H1 (cell line): Measurements from ENCODE around the gene RIMS3. TPM values are rescaled to one million over a fixed set of nuclear protein-coding genes. Genes with fewer than 3 reads are reported as not detected.

Source experiments
- CTCF ChIA-PET: fragments of 300-600 bp; sonication (Branson Sonifier 250); formaldehyde crosslinking; loops from one replicate; lab custom pipeline; 2021; ENCODE audit not compliant: partially characterized antibody; lab: Charles Lee
- POLR2A ChIA-PET: fragments of 300-600 bp; sonication (Branson Sonifier 250); formaldehyde crosslinking; loops from one replicate; lab custom pipeline; 2021; ENCODE audit warnings: inconsistent platforms; ENCODE audit not compliant: partially characterized antibody; lab: Charles Lee
- DNase-seq, 2 experiments: peaks; one replicate each; pipeline versions ENCODE4 v3.0.0 to v3.0.0-alpha.2; 2010 to 2022; ENCODE audit warnings: low spot score in 2 of 2, low read depth in 1 of 2, mixed read lengths in 1 of 2
- FAIRE-seq: peaks from 2 replicates; lab custom pipeline; 2011; peaks lifted over from hg19 to GRCh38; lab: Jason Lieb, UNC
- H2AFZ ChIP-seq: 2 replicates; pipeline ENCODE4 v1.8.1; 2012; ENCODE audit warnings: low read length, inconsistent platforms
- H2AK5ac ChIP-seq: 2 replicates; pipeline ENCODE4 v1.6.1; 2013; ENCODE audit warnings: low read depth, low read length
- H2BK120ac ChIP-seq: replicated peaks from 2 replicates; pipeline ENCODE3; 2013; ENCODE audit warnings: low read depth, low read length, inconsistent platforms
- H2BK12ac ChIP-seq: 2 replicates; pipeline ENCODE4 v1.6.1; 2013; ENCODE audit warnings: low read depth, low read length
- H2BK15ac ChIP-seq: 2 replicates; pipeline ENCODE4 v1.6.1; 2013; ENCODE audit warnings: low read length
- H2BK20ac ChIP-seq: 2 replicates; pipeline ENCODE4 v1.6.1; 2013; ENCODE audit warnings: low read length
- H2BK5ac ChIP-seq: 2 replicates; pipeline ENCODE4 v1.6.1; 2013; ENCODE audit warnings: low read depth, low read length
- H3K14ac ChIP-seq: 2 replicates; pipeline ENCODE4 v1.6.1; 2013; ENCODE audit warnings: inconsistent platforms; ENCODE audit not compliant: insufficient read length
- H3K18ac ChIP-seq: 2 replicates; pipeline ENCODE4 v1.6.1; 2013; ENCODE audit warnings: low read length; ENCODE audit errors: extremely low read depth
- H3K23ac ChIP-seq: 2 replicates; pipeline ENCODE4 v1.6.1; 2013; ENCODE audit warnings: inconsistent platforms; ENCODE audit not compliant: insufficient read length
- H3K23me2 ChIP-seq: 2 replicates; pipeline ENCODE4 v1.6.1; 2013; ENCODE audit warnings: low read depth, low read length
- H3K27ac ChIP-seq: 2 replicates; pipeline ENCODE4 v1.6.1; 2011; ENCODE audit warnings: low read depth, low read length, inconsistent platforms
- H3K27me3 ChIP-seq, 4 experiments: replicated peaks in 1 of 4; 1 replicate in 1 of 4; 2 replicates in 3 of 4; pipeline versions ENCODE4 v1.6.1 to v1.8.1; 2011 to 2013; ENCODE audit warnings: low read length in 3 of 4, mild to moderate bottlenecking in 3 of 4, inconsistent platforms in 2 of 4, mixed read lengths in 2 of 4, moderate library complexity in 1 of 4; ENCODE audit not compliant: control insufficient read depth in 3 of 4, insufficient read depth in 3 of 4; ENCODE audit errors: extremely low read depth in 1 of 4
- H3K36me3 ChIP-seq, 4 experiments: 2 replicates each; pipeline versions ENCODE4 v1.6.1 to v1.8.1; 2011 to 2013; ENCODE audit warnings: mild to moderate bottlenecking in 4 of 4, low read length in 3 of 4, moderate library complexity in 2 of 4, control low read depth in 1 of 4, inconsistent platforms in 1 of 4; ENCODE audit not compliant: insufficient read depth in 4 of 4, control insufficient read depth in 2 of 4
- H3K4ac ChIP-seq: replicated peaks from 2 replicates; pipeline ENCODE3; 2013; ENCODE audit warnings: low read length, low read depth, mixed read lengths, inconsistent platforms; ENCODE audit not compliant: insufficient read length
- H3K4me1 ChIP-seq, 4 experiments: replicated peaks in 1 of 4; 1 replicate in 1 of 4; 2 replicates in 3 of 4; pipeline versions ENCODE4 v1.6.1 to v1.8.1; 2011 to 2013; ENCODE audit warnings: low read length in 3 of 4, inconsistent platforms in 2 of 4, mixed read lengths in 1 of 4; ENCODE audit not compliant: insufficient read depth in 4 of 4, control insufficient read depth in 3 of 4
- H3K4me2 ChIP-seq, 2 experiments: 2 replicates each; pipeline versions ENCODE4 v1.6.1 to v1.8.1; 2011 to 2013; ENCODE audit warnings: low read depth in 2 of 2, low read length in 2 of 2, control low read depth in 1 of 2, inconsistent platforms in 1 of 2, mild to moderate bottlenecking in 1 of 2; ENCODE audit not compliant: insufficient read depth in 1 of 2
- H3K4me3 ChIP-seq, 4 experiments: fragments of 200-600, 300-600 bp in 1 of 4; sonication (generic), shearing (Covaris generic), sonication (Bioruptor Twin) in 1 of 4; 2 replicates each; pipeline versions ENCODE4 v1.5.1 to v1.8.1; 2011 to 2016; ENCODE audit warnings: low read length in 4 of 4, low read depth in 3 of 4, control low read depth in 2 of 4, inconsistent platforms in 2 of 4, mild to moderate bottlenecking in 2 of 4, mixed read lengths in 1 of 4, moderate library complexity in 1 of 4; ENCODE audit not compliant: insufficient read depth in 2 of 4; ENCODE audit errors: extremely low read depth in 1 of 4
- H3K56ac ChIP-seq: replicated peaks from 2 replicates; pipeline ENCODE3; 2013; ENCODE audit warnings: low read depth, mild to moderate bottlenecking, mixed read lengths, low read length, inconsistent platforms; ENCODE audit not compliant: insufficient read length
- H3K79me1 ChIP-seq: 2 replicates; pipeline ENCODE4 v1.6.1; 2013; ENCODE audit warnings: low read depth, low read length, control low read depth
- H3K79me2 ChIP-seq, 2 experiments: 2 replicates each; pipeline versions ENCODE4 v1.6.1 to v1.8.1; 2012 to 2013; ENCODE audit warnings: low read length in 2 of 2, mild to moderate bottlenecking in 2 of 2, inconsistent platforms in 1 of 2; ENCODE audit not compliant: insufficient read depth in 2 of 2, control insufficient read depth in 1 of 2
- H3K9ac ChIP-seq, 4 experiments: replicated peaks in 1 of 4; 1 replicate in 1 of 4; 2 replicates in 3 of 4; pipeline versions ENCODE4 v1.6.1 to v1.8.1; 2011 to 2013; ENCODE audit warnings: low read depth in 3 of 4, low read length in 3 of 4, control low read depth in 2 of 4, mild to moderate bottlenecking in 2 of 4, moderate library complexity in 2 of 4, inconsistent platforms in 1 of 4; ENCODE audit errors: extremely low read depth in 1 of 4
- H3K9me3 ChIP-seq, 2 experiments: 2 replicates each; pipeline versions ENCODE4 v1.6.1 to v1.8.1; 2012 to 2013; ENCODE audit warnings: mild to moderate bottlenecking in 2 of 2, moderate library complexity in 2 of 2, control low read depth in 1 of 2, inconsistent platforms in 1 of 2, low read depth in 1 of 2, low read length in 1 of 2, mixed read lengths in 1 of 2; ENCODE audit not compliant: insufficient read depth in 2 of 2
- H4K20me1 ChIP-seq, 2 experiments: replicated peaks in 1 of 2; 2 replicates each; pipeline versions ENCODE3 to v1.8.1; 2011 to 2013; ENCODE audit warnings: inconsistent platforms in 2 of 2, low read length in 2 of 2, mild to moderate bottlenecking in 1 of 2; ENCODE audit not compliant: insufficient read depth in 2 of 2, control insufficient read depth in 1 of 2
- H4K5ac ChIP-seq: 2 replicates; pipeline ENCODE4 v1.6.1; 2013; ENCODE audit warnings: low read length, low read depth, mixed read lengths, inconsistent platforms; ENCODE audit not compliant: insufficient read length
- H4K8ac ChIP-seq: 2 replicates; pipeline ENCODE4 v1.8.0; 2013; ENCODE audit warnings: mild to moderate bottlenecking, moderate library complexity, low read length, inconsistent platforms; ENCODE audit not compliant: insufficient read depth; ENCODE audit errors: extremely low read depth
- H4K91ac ChIP-seq: replicated peaks from 2 replicates; pipeline ENCODE3; 2013; ENCODE audit warnings: low read length, mixed read lengths, inconsistent platforms; ENCODE audit not compliant: insufficient read length
- BACH1 ChIP-seq: IDR thresholded peaks from 2 replicates; pipeline ENCODE4 v1.6.1; 2012; ENCODE audit warnings: low read length, improper control_type of control experiment
- BCL11A ChIP-seq, 2 experiments: IDR thresholded peaks; one replicate each; pipeline ENCODE4 v1.6.1; 2011; ENCODE audit warnings: low read depth in 2 of 2, low read length in 2 of 2, mild to moderate bottlenecking in 2 of 2
- CBX5 ChIP-seq: fragments of 300-800, 300-1000 bp; sonication (generic); IDR thresholded peaks from 2 replicates; pipeline ENCODE4 v1.7.1; 2016; ENCODE audit warnings: antibody characterized with exemption, low read length, low read depth
- GTF2F1 ChIP-seq: IDR thresholded peaks from 2 replicates; pipeline ENCODE4 v1.6.1; 2012; ENCODE audit warnings: low read depth, low read length, improper control_type of control experiment, borderline replicate concordance
- JUND ChIP-seq: IDR thresholded peaks from 2 replicates; pipeline ENCODE4 v1.6.1; 2011; ENCODE audit warnings: mild to moderate bottlenecking, improper control_type of control experiment, low read length
- KDM5A ChIP-seq: fragments of 200-600 bp; IDR thresholded peaks from 2 replicates; pipeline ENCODE4 v1.7.1; 2012; ENCODE audit warnings: mild to moderate bottlenecking, low read length, inconsistent platforms, mixed read lengths
- POLR2A ChIP-seq, 2 experiments: IDR thresholded peaks; 1 replicate in 1 of 2; 2 replicates in 1 of 2; pipeline ENCODE4 v1.6.1; 2011; ENCODE audit warnings: low read depth in 2 of 2, low read length in 2 of 2, mild to moderate bottlenecking in 2 of 2; ENCODE audit errors: control extremely low read depth in 1 of 2
- RBBP5 ChIP-seq: IDR thresholded peaks from 2 replicates; pipeline ENCODE4 v1.7.1; 2012; ENCODE audit warnings: low read depth, mild to moderate bottlenecking, inconsistent platforms, low read length, moderate library complexity, borderline replicate concordance
- SIX5 ChIP-seq: IDR thresholded peaks from 2 replicates; pipeline ENCODE4 v1.6.1; 2011; ENCODE audit warnings: mild to moderate bottlenecking, low read depth, low read length
- TAF7 ChIP-seq: optimal IDR thresholded peaks from 2 replicates; pipeline ENCODE3; 2011; ENCODE audit warnings: low read depth, mild to moderate bottlenecking, inconsistent platforms, low read length, moderate library complexity, borderline replicate concordance
- WGBS, 2 experiments: shearing (Covaris generic) in 1 of 2; methylation state at CpG; one replicate each; pipeline versions ENCODE4 v1.1.6 to v1.1.7; 2013 to 2015; ENCODE audit warnings: low lambda C conversion rate in 2 of 2, mixed read lengths in 2 of 2, inconsistent platforms in 1 of 2, low coverage in 1 of 2, missing lambda C conversion rate in 1 of 2; ENCODE audit not compliant: insufficient replicate concordance in 2 of 2, insufficient coverage in 1 of 2, insufficient read length in 1 of 2; ENCODE audit errors: extremely low coverage in 1 of 2, missing lambda C conversion rate in 1 of 2; 5-methylcytosine and 5-hydroxymethylcytosine counted together
- polyA plus RNA-seq, 7 experiments: library from polyadenylated mRNA; depleted of rRNA in 3 of 7; stranded (reverse) in 5 of 7; unstranded in 2 of 7; fragments of >200 nt in 5 of 7; fragments of 200-250 nt in 2 of 7; gene quantifications; 1 replicate in 5 of 7; 2 replicates in 1 of 7; 4 replicates in 1 of 7; pipeline versions ENCODE4 v1.2.1 to v1.2.3, GENCODE V29; 2011 to 2013; ENCODE audit warnings: missing spikeins in 2 of 7, mixed read lengths in 2 of 7
- total RNA-seq: library from RNA; stranded (reverse); fragmentation: NEBNext Ultra II Directional; extraction: Animal tissue kit (Norgen Biotek cat#: 25700); gene quantifications from 2 replicates; pipeline ENCODE4 v1.2.1, GENCODE V29; 2021
- TF ChIP-seq, protein P1 (sequence below): IDR thresholded peaks from 2 replicates; pipeline ENCODE4 v1.6.1; 2011; ENCODE audit warnings: low read depth, mild to moderate bottlenecking, low read length; ENCODE audit not compliant: insufficient read depth

The RIMS3 gene
- total and polyA plus RNA-seq, 2 of the 8 experiments (the other 6 are each of a cell fraction or from before 2014, with no cell fraction given) = 13.3 to 20.6 TPM

DNA sequence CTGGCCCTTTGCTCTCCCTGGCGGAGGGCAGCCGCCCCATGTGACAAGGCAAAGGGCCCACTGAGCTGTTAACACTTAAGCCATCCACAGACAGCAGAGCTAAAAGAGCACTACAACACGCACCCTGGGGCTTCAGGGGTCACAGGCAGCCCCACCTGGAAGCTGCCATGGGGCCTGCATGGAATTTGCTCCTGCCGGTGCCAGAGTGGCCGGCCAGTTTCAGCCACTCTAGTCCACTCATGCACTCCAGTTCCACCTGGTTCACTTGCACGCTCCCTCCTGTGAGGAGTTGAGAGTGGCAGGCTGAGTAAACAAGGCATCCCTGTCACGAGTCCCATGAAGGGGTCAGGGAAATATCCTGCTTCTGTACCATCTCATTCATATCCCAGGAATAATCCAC, 55.3 kb downstream of the RIMS3 start:
- no peak overlapping the region for H3K4me3 ChIP-seq
- no peak overlapping the region for H2BK20ac ChIP-seq
- no peaks in the 10 kb centered on the region for H4K20me1 ChIP-seq
- H3K14ac ChIP-seq = no peak overlapping the region
- no peak overlapping the region for H2BK12ac ChIP-seq
- no peak overlapping the region for H2BK120ac ChIP-seq
- no peak overlapping the region for H3K4me2 ChIP-seq
- DNase-seq = no peak
- H4K91ac ChIP-seq = no peak overlapping the region
- H3K79me2 ChIP-seq = no peaks in the 10 kb centered on the region
- no peaks in the 10 kb centered on the region for H3K27me3 ChIP-seq
- H3K23me2 ChIP-seq = no peaks in the 10 kb centered on the region
- no peak overlapping the region for H2BK5ac ChIP-seq
- peaks cover 0 to 4% (median 2%) of the 10 kb centered on the region in 4 experiments; a peak in 3 of 7 replicates for H3K4me1 ChIP-seq
- H2AFZ ChIP-seq = no peak overlapping the region
- no peak overlapping the region for H3K27ac ChIP-seq
- no peak overlapping the region for H3K23ac ChIP-seq
- H3K9me3 ChIP-seq = no peaks in the 10 kb centered on the region
- no peak overlapping the region for H2BK15ac ChIP-seq
- no peak overlapping the region for H3K56ac ChIP-seq
- no peak overlapping the region for H4K8ac ChIP-seq
- no peak overlapping the region for H3K18ac ChIP-seq
- no peak overlapping the region for H2AK5ac ChIP-seq
- H3K36me3 ChIP-seq = no peaks in the 10 kb centered on the region
- no peak overlapping the region for H4K5ac ChIP-seq
- no peaks in the 10 kb centered on the region for H3K79me1 ChIP-seq
- WGBS, 2 experiments = 88% methylated on average over 7 of the region's 7 CpGs; no CpG with 5 or more reads in 1 of the 2 experiments
- no peak overlapping the region for H3K4ac ChIP-seq
- FAIRE-seq = no peak
- TF ChIP-seq RBBP5 = no peak
- TF ChIP-seq SIX5 = no peak
- TF ChIP-seq POLR2A (IDR thresholded peaks at IDR 0.05; ENCODE audit: control extremely low read depth in 1 of 2, low read depth in 2 of 2, low read length in 2 of 2) = no peak
- no peak for TF ChIP-seq BACH1
- no peak for TF ChIP-seq JUND
- TF ChIP-seq GTF2F1 = no peak
- no peak for TF ChIP-seq KDM5A
- TF ChIP-seq BCL11A (IDR thresholded peaks at IDR 0.05; ENCODE audit: low read depth in 2 of 2, low read length in 2 of 2) = no peak
- TF ChIP-seq CBX5 = no peak
- TF ChIP-seq, protein P1, sequence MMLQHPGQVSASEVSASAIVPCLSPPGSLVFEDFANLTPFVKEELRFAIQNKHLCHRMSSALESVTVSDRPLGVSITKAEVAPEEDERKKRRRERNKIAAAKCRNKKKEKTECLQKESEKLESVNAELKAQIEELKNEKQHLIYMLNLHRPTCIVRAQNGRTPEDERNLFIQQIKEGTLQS = no peak
- TF ChIP-seq TAF7 = no peak
- ChIA-PET CTCF (interaction anchor here (0.8 to 1.4 kb wide), 5 partner anchors 20 to 243 kb away, joined by 3 to 4 read pairs (median 3); no protein-coding TSS in a partner anchor), POLR2A (no interaction called here)
- no peak overlapping the region for H3K9ac ChIP-seq
